GM11168 (cell line): ENCODE results near the gene CD8A.
"Not testable (repeated sequence)": the region's sequence is repeated elsewhere in the genome, so short reads cannot be mapped to it uniquely, and the experiment has no call there.

Experiments used
- in situ Hi-C: fragments of 300-500 bp; cut with MboI; formaldehyde crosslinking; loops from one replicate; pipeline ENCODE4 v1.12.0; 2022; ENCODE audit warnings: low sequenced_read_pairs; ENCODE audit not compliant: unreplicated experiment

CD8A gene

GRCh38 chr2:86790676-86791572, at the start of gene CD8A:
Gene CD8A (minus strand): TSS chr2:86790913. CDS start chr2:86790825, 88 bp downstream.
- in situ Hi-C loops = no loop called here

GRCh38 chr2:86839871-86840548, 49.3 kb upstream of the CD8A start:
- in situ Hi-C loops = not testable (repeated sequence)

- in situ Hi-C loops = not testable (repeated sequence)
Measured at GRCh38 chr2:86839455-86839854, 48.7 kb upstream of the CD8A start.

- in situ Hi-C loops = not testable (repeated sequence)
Measured at GRCh38 chr2:86837714-86838113, 47.0 kb upstream of the CD8A start.

- in situ Hi-C loops = not testable (repeated sequence)
Measured at GRCh38 chr2:86836915-86837695, 46.4 kb upstream of the CD8A start.

- in situ Hi-C loops = not testable (repeated sequence)
Measured at GRCh38 chr2:86835548-86835889, 44.8 kb upstream of the CD8A start.

GRCh38 chr2:86833315-86833714, 42.6 kb upstream of the CD8A start:
- in situ Hi-C loops = no loop called here

- in situ Hi-C loops = no loop called here
Measured at GRCh38 chr2:86832334-86833096, 41.8 kb upstream of the CD8A start.

- in situ Hi-C loops = no loop called here
Measured at GRCh38 chr2:86831537-86831936, 40.8 kb upstream of the CD8A start.

- in situ Hi-C loops = no loop called here
Measured at GRCh38 chr2:86826951-86827350, 36.2 kb upstream of the CD8A start.

GRCh38 chr2:86825693-86826381, 35.1 kb upstream of the CD8A start:
- in situ Hi-C loops = no loop called here

GRCh38 chr2:86825036-86825692, 34.5 kb upstream of the CD8A start:
- in situ Hi-C loops = no loop called here

GRCh38 chr2:86822668-86823345, 32.1 kb upstream of the CD8A start:
- in situ Hi-C loops = no loop called here

GRCh38 chr2:86821842-86822241, 31.1 kb upstream of the CD8A start:
- in situ Hi-C loops = no loop called here

- in situ Hi-C loops = no loop called here
Measured at GRCh38 chr2:86821306-86821705, 30.6 kb upstream of the CD8A start.

- in situ Hi-C loops = no loop called here
Measured at GRCh38 chr2:86818957-86819356, 28.2 kb upstream of the CD8A start.

- in situ Hi-C loops = no loop called here
Measured at GRCh38 chr2:86818114-86818801, 27.5 kb upstream of the CD8A start.

GRCh38 chr2:86815611-86816010, 24.9 kb upstream of the CD8A start:
- in situ Hi-C loops = no loop called here
